Panc1 (cell line): ENCODE data around the gene DTNB. TPM values are rescaled to one million over a fixed set of nuclear protein-coding genes. Genes with fewer than 3 reads are reported as not detected.

Experiments used
- ATAC-seq: fragments of 200-7000 bp; cut with Tn5 transposase; 2 replicates; pipeline ENCODE4 v1.9.1; 2020; ENCODE audit warnings: mild to moderate bottlenecking, moderate library complexity
- BruUV-seq: library from RNA; stranded (reverse); fragments of 400-500 nt; replicated peaks from 2 replicates; lab custom pipeline; 2021; lab: Mats Ljungman, UMichigan
- CTCF ChIA-PET: fragments of 300-600 bp; sonication (Branson Sonifier 250); formaldehyde crosslinking; loops from one replicate; lab custom pipeline; 2022; ENCODE audit warnings: antibody characterized with exemption; lab: Charles Lee
- POLR2A ChIA-PET: fragments of 300-600 bp; sonication (Branson Sonifier 250); formaldehyde crosslinking; loops from one replicate; lab custom pipeline; 2022; ENCODE audit warnings: antibody characterized with exemption; lab: Charles Lee
- DNase-seq: peaks from one replicate; pipeline ENCODE4 v3.0.0-alpha.2; 2010; ENCODE audit warnings: low read depth, low spot score
- H3K27ac ChIP-seq: 2 replicates; pipeline ENCODE4 v1.5.1; 2011; ENCODE audit warnings: mild to moderate bottlenecking, low read length, inconsistent platforms
- H3K27me3 ChIP-seq: fragments of 200-500 bp; sonication (Bioruptor generic); 2 replicates; pipeline ENCODE4 v1.6.0; 2014; ENCODE audit warnings: low read length, inconsistent platforms; ENCODE audit not compliant: control insufficient read depth, insufficient read depth
- H3K36me3 ChIP-seq: fragments of 200-500 bp; sonication (Bioruptor generic); 2 replicates; pipeline ENCODE4 v1.5.1; 2014; ENCODE audit warnings: inconsistent platforms, mild to moderate bottlenecking, low read length, moderate library complexity; ENCODE audit not compliant: control insufficient read depth, insufficient read depth
- H3K4me1 ChIP-seq: 2 replicates; pipeline ENCODE4 v1.5.1; 2011; ENCODE audit warnings: inconsistent platforms, mild to moderate bottlenecking, low read length, moderate library complexity; ENCODE audit not compliant: control insufficient read depth, insufficient read depth
- H3K4me3 ChIP-seq, 2 experiments: 2 replicates each; pipeline ENCODE4 v1.5.1; 2011 to 2012; ENCODE audit warnings: low read depth in 2 of 2, low read length in 2 of 2, mild to moderate bottlenecking in 2 of 2, inconsistent platforms in 1 of 2, moderate library complexity in 1 of 2
- H3K9me3 ChIP-seq: fragments of 200-500 bp; sonication (Bioruptor generic); 2 replicates; pipeline ENCODE4 v1.5.1; 2014; ENCODE audit warnings: low read depth, mild to moderate bottlenecking, inconsistent platforms, low read length, moderate library complexity; ENCODE audit not compliant: control insufficient read depth, insufficient read depth
- POLR2AphosphoS5 ChIP-seq: IDR thresholded peaks from 2 replicates; pipeline ENCODE4 v1.6.1; 2012; ENCODE audit warnings: mild to moderate bottlenecking, low read depth, low read length, moderate library complexity
- REST ChIP-seq, 2 experiments: IDR thresholded peaks; 2 replicates each; pipeline ENCODE4 v1.6.1; 2011 to 2012; ENCODE audit warnings: low read depth in 2 of 2, control low read depth in 1 of 2, low read length in 1 of 2, mild to moderate bottlenecking in 1 of 2, moderate library complexity in 1 of 2; ENCODE audit not compliant: insufficient read depth in 1 of 2
- SIN3A ChIP-seq: IDR thresholded peaks from 2 replicates; pipeline ENCODE4 v1.6.1; 2012; ENCODE audit warnings: low read depth, mild to moderate bottlenecking, low read length, moderate library complexity, borderline replicate concordance; ENCODE audit not compliant: insufficient read depth
- TCF7L2 ChIP-seq: IDR thresholded peaks from 2 replicates; pipeline ENCODE4 v1.6.1; 2011; ENCODE audit warnings: mild to moderate bottlenecking, low read depth, low read length, inconsistent platforms
- in situ Hi-C: cut with HindIII; loops from 2 replicates; pipeline ENCODE4 v1.10.0; 2016; ENCODE audit warnings: low sequenced_read_pairs, low pct_unique_long_range_greater_than_20kb
- intact Hi-C: fragments of 100-400 bp; cut with micrococcal nuclease; formaldehyde crosslinking; loops from one replicate; pipeline ENCODE4 v1.10.0; 2022; ENCODE audit not compliant: unreplicated experiment
- total RNA-seq: library from RNA; stranded (reverse); gene quantifications from one replicate; pipeline ENCODE4 v1.2.1, GENCODE V29; 2021; ENCODE audit not compliant: unreplicated experiment
- TF ChIP-seq, protein P1 (sequence below): fragments of 450-650 bp; IDR thresholded peaks from 2 replicates; pipeline ENCODE4 v1.5.1; 2017; ENCODE audit warnings: mild to moderate bottlenecking

DTNB gene
- total RNA-seq, 1 experiment from 2014 or later, result 37.8 TPM

- ATAC-seq, result no peak
- Histone ChIP-seq H3K4me1 (no peaks in the 10 kb centered on the region), H3K36me3 (no peaks in the 10 kb centered on the region), H3K27me3 (no peaks in the 10 kb centered on the region), H3K9me3 (no peaks in the 10 kb centered on the region), H3K4me3 (no peak overlapping the region), H3K27ac (no peak overlapping the region)
- TF ChIP-seq, protein P1, sequence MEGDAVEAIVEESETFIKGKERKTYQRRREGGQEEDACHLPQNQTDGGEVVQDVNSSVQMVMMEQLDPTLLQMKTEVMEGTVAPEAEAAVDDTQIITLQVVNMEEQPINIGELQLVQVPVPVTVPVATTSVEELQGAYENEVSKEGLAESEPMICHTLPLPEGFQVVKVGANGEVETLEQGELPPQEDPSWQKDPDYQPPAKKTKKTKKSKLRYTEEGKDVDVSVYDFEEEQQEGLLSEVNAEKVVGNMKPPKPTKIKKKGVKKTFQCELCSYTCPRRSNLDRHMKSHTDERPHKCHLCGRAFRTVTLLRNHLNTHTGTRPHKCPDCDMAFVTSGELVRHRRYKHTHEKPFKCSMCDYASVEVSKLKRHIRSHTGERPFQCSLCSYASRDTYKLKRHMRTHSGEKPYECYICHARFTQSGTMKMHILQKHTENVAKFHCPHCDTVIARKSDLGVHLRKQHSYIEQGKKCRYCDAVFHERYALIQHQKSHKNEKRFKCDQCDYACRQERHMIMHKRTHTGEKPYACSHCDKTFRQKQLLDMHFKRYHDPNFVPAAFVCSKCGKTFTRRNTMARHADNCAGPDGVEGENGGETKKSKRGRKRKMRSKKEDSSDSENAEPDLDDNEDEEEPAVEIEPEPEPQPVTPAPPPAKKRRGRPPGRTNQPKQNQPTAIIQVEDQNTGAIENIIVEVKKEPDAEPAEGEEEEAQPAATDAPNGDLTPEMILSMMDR, result no peak
- CTCF ChIA-PET, result no interaction called here
- no peak for DNase-seq
- intact Hi-C loops (no loop called here), in situ Hi-C loops (no loop called here)
- POLR2A ChIA-PET, result no interaction called here
- no TSS peak for BruUV-seq
These were observed 199.5 kb downstream of the DTNB start for GRCh38 chr2:25473758-25474340.

DNA sequence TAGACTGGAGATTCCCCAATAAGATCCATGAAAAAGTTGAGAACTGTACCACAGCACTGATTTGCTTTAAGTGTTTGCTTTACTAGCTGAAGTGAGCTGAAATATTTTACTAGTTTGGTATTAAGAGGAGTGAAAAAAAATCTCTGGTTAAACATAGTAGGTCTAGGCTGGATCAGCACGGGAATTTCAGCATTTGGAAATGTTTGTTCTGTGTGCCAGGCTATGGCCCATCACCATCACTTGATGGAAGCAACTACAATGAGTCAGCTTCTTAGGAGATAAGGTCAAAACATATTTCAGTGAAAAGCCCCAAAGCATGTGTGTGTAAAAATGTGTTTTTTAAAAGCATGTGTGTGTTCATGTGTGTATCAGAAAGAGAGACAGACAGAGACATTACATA lies 200.2 kb downstream of the DTNB start:
- no peaks in the 10 kb centered on the region for H3K9me3 ChIP-seq
- no peaks in the 10 kb centered on the region for H3K27me3 ChIP-seq
- H3K4me3 ChIP-seq, result no peak overlapping the region
- ChIA-PET POLR2A (no interaction called here), CTCF (no interaction called here)
- intact Hi-C loops (no loop called here), in situ Hi-C loops (no loop called here)
- DNase-seq, result no peak
- no peaks in the 10 kb centered on the region for H3K36me3 ChIP-seq
- H3K27ac ChIP-seq, result no peak overlapping the region
- TF ChIP-seq SIN3A, result no peak
- TF ChIP-seq POLR2AphosphoS5, result no peak
- no peak for TF ChIP-seq REST (IDR thresholded peaks at IDR 0.05; ENCODE audit: insufficient read depth in 1 of 2, low read depth in 2 of 2, low read length in 1 of 2)
- TF ChIP-seq, protein P1, result no peak
- no peak for TF ChIP-seq TCF7L2
- no TSS peak for BruUV-seq
- no peak for ATAC-seq
- no peaks in the 10 kb centered on the region for H3K4me1 ChIP-seq
